ENCODE results near the gene GSTM2. TPM values are rescaled to one million over a fixed set of nuclear protein-coding genes. Genes with fewer than 3 reads are reported as not detected.

GSTM2 gene
- total and polyA plus RNA-seq, 2 donors (not counting 3 experiments of a cell fraction or from before 2014, with no cell fraction given) = 21.5 to 23.6 TPM

DNA sequence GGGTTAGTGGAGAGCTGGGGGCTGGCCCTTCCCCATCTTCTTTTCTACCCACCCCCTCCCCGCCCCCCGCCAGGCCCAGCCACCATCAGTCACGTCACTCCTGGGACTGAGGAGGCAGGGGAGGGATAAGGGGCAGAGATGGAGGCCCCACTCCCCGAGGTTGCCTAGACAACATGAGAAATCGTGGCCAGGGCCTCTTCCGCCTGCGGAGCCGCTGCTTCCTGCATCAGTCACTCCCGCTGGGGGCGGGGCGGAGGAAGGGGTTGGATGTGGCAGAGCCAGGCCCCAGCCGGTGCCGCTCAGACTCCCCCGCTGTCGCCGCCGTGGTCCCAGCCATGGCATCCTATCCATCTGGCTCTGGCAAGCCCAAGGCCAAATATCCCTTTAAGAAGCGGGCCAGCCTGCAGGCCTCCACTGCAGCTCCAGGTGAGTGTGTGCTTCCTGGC lies 47.0 kb upstream of the GSTM2 start:
- dilution Hi-C loops (cut with MboI; ENCODE audit: extremely low pct_ligation_motif_present, low sequenced_read_pairs) (no loop called here), intact Hi-C loops (cut with micrococcal nuclease) (loop anchor here (1.0 kb wide), 1 partner anchor 75 kb away; no protein-coding TSS in a partner anchor)
- Histone ChIP-seq H3K4me3 (replicated peaks in 1 of 3; ENCODE audit: insufficient read depth in 1 of 3, low read depth in 1 of 3, low read length in 3 of 3) (peak overlapping the region; percentile 74 to 83 (median 76)), H3K4me1 (ENCODE audit: control insufficient read depth, extremely low read depth, insufficient read depth, low read length) (peaks cover 49% of the 10 kb centered on the region), H3K79me2 (ENCODE audit: control insufficient read depth, insufficient read depth, low read length) (peaks cover 51% of the 10 kb centered on the region), H2AFZ (ENCODE audit: low read depth, low read length) (no peak overlapping the region), H3K27me3 (ENCODE audit: control insufficient read depth in 2 of 2, insufficient read depth in 2 of 2, low read length in 2 of 2) (no peaks in the 10 kb centered on the region), H3K9ac (replicated peaks; ENCODE audit: extremely low read depth, insufficient read depth, low read length) (peak overlapping the region; percentile 96), H4K20me1 (replicated peaks; ENCODE audit: control insufficient read depth, extremely low read depth, insufficient read depth, low read length) (no peaks in the 10 kb centered on the region), H3K9me3 (replicated peaks; ENCODE audit: control insufficient read depth, insufficient read depth, low read length) (no peaks in the 10 kb centered on the region), H3K27ac (ENCODE audit: insufficient read depth, low read depth, low read length) (peak overlapping the region; percentile 97), H3K9me1 (replicated peaks; ENCODE audit: control insufficient read depth, extremely low read depth, insufficient read depth, low read length) (no peaks in the 10 kb centered on the region), H3K36me3 (ENCODE audit: control insufficient read depth in 2 of 2, extremely low read depth in 1 of 2, insufficient read depth in 2 of 2, low read length in 2 of 2) (no peaks in the 10 kb centered on the region), H3K4me2 (ENCODE audit: insufficient read depth, low read length) (peak overlapping the region; percentile 87)
- no TSS peak for BruUV-seq (replicated peaks)
- ChIA-PET POLR2A (interaction anchor here (1.4 kb wide), 1 partner anchor 72 kb away, joined by 6 read pairs; the partner anchor contains the start of gene GNAI3), CTCF (interaction anchor here (0.9 to 2.4 kb wide), 7 partner anchors 9 to 154 kb away, joined by 3 to 28 read pairs (median 11); partner anchors contain the start of gene GNAI3)
- TF ChIP-seq POLR2A (IDR thresholded peaks at IDR 0.05; ENCODE audit: low read depth, low read length) (no peak), JUN (IDR thresholded peaks at IDR 0.05; ENCODE audit: borderline replicate concordance, insufficient read depth, insufficient read length, low read depth) (no peak), FOS (IDR thresholded peaks at IDR 0.05; ENCODE audit: borderline replicate concordance, insufficient read depth, low read length) (no peak), MYC (IDR thresholded peaks at IDR 0.05; ENCODE audit: low read depth, low read length) (peak; percentile 18), GATA2 (IDR thresholded peaks at IDR 0.05; ENCODE audit: insufficient read depth, insufficient read length, low read depth, low read length) (no peak), EZH2 (IDR thresholded peaks at IDR 0.05; ENCODE audit: borderline replicate concordance, low read depth, low read length, severe bottlenecking) (no peak), POLR2AphosphoS5 (IDR thresholded peaks at IDR 0.05; ENCODE audit: insufficient read depth, low read depth, low read length) (peak; percentile 41)
- TF ChIP-seq, protein P1, sequence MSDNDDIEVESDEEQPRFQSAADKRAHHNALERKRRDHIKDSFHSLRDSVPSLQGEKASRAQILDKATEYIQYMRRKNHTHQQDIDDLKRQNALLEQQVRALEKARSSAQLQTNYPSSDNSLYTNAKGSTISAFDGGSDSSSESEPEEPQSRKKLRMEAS (IDR thresholded peaks at IDR 0.05; ENCODE audit: insufficient read depth, insufficient read length) = peak; percentile 28
- TF ChIP-seq, protein P2, sequence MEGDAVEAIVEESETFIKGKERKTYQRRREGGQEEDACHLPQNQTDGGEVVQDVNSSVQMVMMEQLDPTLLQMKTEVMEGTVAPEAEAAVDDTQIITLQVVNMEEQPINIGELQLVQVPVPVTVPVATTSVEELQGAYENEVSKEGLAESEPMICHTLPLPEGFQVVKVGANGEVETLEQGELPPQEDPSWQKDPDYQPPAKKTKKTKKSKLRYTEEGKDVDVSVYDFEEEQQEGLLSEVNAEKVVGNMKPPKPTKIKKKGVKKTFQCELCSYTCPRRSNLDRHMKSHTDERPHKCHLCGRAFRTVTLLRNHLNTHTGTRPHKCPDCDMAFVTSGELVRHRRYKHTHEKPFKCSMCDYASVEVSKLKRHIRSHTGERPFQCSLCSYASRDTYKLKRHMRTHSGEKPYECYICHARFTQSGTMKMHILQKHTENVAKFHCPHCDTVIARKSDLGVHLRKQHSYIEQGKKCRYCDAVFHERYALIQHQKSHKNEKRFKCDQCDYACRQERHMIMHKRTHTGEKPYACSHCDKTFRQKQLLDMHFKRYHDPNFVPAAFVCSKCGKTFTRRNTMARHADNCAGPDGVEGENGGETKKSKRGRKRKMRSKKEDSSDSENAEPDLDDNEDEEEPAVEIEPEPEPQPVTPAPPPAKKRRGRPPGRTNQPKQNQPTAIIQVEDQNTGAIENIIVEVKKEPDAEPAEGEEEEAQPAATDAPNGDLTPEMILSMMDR (IDR thresholded peaks at IDR 0.05; ENCODE audit: extremely low read depth in 1 of 2, insufficient read depth in 1 of 2, low read depth in 1 of 2, low read length in 2 of 2) = no peak
- FAIRE-seq (peak; percentile 97), DNase-seq (ENCODE audit: low read depth, low spot score) (peak; percentile 95)
